Stimulated activated CD8-positive, alpha-beta memory T cell treated with anti-CD3 and anti-CD28 coated beads, Interleukin-15, amount 100 ng/mL, for 48 hours (primary cell): Measurements from ENCODE around the gene MMP7.

Experiments
- DNase-seq, 2 donors: peaks; one replicate each; pipeline ENCODE4 v3.0.0-alpha.2; 2020; ENCODE audit warnings: low read depth in 2 of 2

The MMP7 gene

GRCh38 chr11:102495161-102496042 lies 35.1 kb downstream of the MMP7 start:
- no peak for DNase-seq

GRCh38 chr11:102494216-102494615 lies 36.3 kb downstream of the MMP7 start:
- no peak for DNase-seq

- no peak for DNase-seq
These were observed 37.0 kb downstream of the MMP7 start for GRCh38 chr11:102493524-102493923.

- no peak for DNase-seq
These were observed 38.6 kb downstream of the MMP7 start for GRCh38 chr11:102491969-102492368.

GRCh38 chr11:102489186-102490145 lies 41.1 kb downstream of the MMP7 start:
- DNase-seq, result no peak

- no peak for DNase-seq
These were observed 42.3 kb downstream of the MMP7 start for GRCh38 chr11:102488208-102488607.

GRCh38 chr11:102487214-102487613 lies 43.3 kb downstream of the MMP7 start:
- no peak for DNase-seq

- no peak for DNase-seq
These were observed 44.0 kb downstream of the MMP7 start for GRCh38 chr11:102486584-102486983.

- DNase-seq, result no peak
These were observed 45.3 kb downstream of the MMP7 start for GRCh38 chr11:102485095-102485722.

- no peak for DNase-seq
These were observed 48.1 kb downstream of the MMP7 start for GRCh38 chr11:102482433-102482832.

- DNase-seq, result no peak
These were observed 50.8 kb downstream of the MMP7 start for GRCh38 chr11:102479733-102480132.

- DNase-seq, result no peak
These were observed 51.8 kb downstream of the MMP7 start for GRCh38 chr11:102478673-102479299.

- no peak for DNase-seq
These were observed 53.7 kb downstream of the MMP7 start for GRCh38 chr11:102476812-102477211.

- DNase-seq, result no peak
These were observed 54.5 kb downstream of the MMP7 start for GRCh38 chr11:102476069-102476468.

GRCh38 chr11:102473543-102473942 lies 57.0 kb downstream of the MMP7 start:
- no peak for DNase-seq

GRCh38 chr11:102472127-102472526 lies 58.4 kb downstream of the MMP7 start:
- DNase-seq, result no peak

GRCh38 chr11:102471474-102471873 lies 59.1 kb downstream of the MMP7 start:
- no peak for DNase-seq
